GM10266 (cell line): Measurements from ENCODE around the gene SRRM2.

ENCODE experiments used
- DNase-seq: peaks from one replicate; pipeline ENCODE4 v3.0.0; 2012; ENCODE audit errors: extremely low spot score
- TF ChIP-seq, protein P1 (sequence below): IDR thresholded peaks from 2 replicates; pipeline ENCODE4 v1.5.1; 2012; ENCODE audit warnings: mild to moderate bottlenecking, low read depth; ENCODE audit not compliant: control insufficient read depth, insufficient read depth; ENCODE audit errors: missing control alignments

The SRRM2 gene

DNA sequence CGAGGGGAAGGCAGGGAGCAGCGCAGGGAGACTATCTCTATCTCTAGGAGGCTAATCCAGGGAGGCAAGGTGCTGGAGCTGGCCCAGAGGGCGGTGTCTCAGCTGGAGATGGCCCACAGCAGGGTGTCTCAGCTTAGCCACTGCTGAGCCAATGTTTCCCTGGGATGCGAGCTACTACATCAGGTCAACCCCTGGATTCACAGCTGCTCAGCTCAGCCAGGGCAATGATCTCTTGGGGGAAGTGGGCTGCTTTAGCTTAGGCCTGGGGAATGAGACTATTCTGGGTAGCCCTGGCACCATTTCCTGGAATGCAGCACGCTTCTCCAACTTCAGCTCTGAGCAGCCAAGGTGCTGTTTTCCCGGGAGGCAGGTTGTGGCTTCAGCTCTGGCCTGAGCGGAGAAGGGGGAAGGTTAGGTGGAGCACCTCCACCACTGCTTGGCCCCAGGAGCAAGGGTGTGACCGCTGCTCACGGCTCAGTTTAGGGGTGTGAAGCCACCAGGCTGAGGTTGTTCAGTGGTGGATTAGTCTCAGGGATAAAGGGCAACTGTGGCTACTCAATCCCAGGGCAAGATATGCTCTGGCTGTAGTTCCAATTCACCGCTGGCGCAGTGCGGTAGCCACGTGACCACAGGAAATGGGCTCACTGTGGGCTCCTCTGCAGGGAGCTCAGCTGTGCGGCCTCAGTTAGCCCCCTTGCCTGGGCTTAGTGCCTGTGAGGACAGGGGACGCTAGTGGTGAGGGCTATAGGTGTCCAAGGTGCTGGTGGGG, 59.4 kb downstream of the SRRM2 start:
- TF ChIP-seq, protein P1, sequence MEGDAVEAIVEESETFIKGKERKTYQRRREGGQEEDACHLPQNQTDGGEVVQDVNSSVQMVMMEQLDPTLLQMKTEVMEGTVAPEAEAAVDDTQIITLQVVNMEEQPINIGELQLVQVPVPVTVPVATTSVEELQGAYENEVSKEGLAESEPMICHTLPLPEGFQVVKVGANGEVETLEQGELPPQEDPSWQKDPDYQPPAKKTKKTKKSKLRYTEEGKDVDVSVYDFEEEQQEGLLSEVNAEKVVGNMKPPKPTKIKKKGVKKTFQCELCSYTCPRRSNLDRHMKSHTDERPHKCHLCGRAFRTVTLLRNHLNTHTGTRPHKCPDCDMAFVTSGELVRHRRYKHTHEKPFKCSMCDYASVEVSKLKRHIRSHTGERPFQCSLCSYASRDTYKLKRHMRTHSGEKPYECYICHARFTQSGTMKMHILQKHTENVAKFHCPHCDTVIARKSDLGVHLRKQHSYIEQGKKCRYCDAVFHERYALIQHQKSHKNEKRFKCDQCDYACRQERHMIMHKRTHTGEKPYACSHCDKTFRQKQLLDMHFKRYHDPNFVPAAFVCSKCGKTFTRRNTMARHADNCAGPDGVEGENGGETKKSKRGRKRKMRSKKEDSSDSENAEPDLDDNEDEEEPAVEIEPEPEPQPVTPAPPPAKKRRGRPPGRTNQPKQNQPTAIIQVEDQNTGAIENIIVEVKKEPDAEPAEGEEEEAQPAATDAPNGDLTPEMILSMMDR = no peak
- no peak for DNase-seq

DNA sequence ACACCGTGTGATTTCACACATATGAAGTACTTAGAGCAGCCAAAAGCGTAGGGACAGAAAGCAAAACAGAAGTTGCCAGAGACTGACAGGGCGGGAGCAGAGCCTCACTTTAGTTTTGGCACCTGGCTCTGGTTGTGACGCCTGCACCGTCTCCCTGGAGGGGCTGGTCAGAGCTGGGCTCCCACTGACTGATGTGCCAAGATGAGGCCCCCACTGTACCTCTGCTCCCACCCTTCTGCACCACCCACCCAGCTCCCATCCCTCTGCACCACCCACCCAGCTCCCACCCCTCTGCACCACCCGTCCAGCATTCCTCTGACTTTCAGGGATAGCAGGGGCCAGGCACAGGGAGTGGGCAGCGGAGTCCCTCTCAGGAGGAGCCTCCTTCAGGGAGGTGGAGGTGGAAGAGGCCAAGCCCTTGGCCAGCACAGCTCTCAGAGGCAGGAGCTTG, 61.4 kb downstream of the SRRM2 start:
- DNase-seq = no peak
- TF ChIP-seq, protein P1 = no peak

DNA sequence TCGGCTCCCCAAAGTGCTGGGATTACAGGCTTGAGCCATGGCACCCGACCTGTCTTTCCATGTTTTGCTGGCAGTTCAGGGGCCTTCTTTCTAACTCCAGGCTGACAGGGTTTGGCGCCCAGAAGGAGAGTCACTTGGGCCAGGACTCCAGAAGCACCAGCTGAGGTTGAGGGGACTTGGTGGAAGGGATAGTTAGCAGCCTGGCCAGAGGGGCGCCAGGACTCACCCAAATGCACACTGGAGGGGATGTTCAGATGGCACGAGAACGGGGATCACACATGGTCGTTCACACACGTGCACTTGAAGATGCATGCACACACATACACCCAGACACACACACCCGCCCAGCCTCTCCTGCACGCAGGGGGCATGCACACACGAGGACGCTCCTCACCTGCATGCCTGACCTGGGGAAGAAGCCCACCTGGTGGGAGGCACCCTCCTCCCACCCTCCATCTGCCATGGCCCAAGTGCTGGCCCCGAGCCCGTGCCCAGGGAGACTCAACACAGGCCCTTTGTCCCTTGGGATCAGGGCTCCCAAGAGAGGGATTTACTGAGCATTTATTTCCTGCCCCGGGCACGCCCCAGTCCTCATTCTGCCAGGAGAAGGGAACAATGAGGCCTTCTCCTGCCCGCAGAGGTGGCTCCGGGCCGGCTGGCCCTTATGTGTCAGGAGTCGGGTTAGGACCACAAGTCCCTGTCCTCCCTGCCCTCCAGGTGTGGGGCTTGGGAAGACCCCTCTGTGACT, 62.3 kb downstream of the SRRM2 start:
- TF ChIP-seq, protein P1 = no peak
- DNase-seq = no peak

DNA sequence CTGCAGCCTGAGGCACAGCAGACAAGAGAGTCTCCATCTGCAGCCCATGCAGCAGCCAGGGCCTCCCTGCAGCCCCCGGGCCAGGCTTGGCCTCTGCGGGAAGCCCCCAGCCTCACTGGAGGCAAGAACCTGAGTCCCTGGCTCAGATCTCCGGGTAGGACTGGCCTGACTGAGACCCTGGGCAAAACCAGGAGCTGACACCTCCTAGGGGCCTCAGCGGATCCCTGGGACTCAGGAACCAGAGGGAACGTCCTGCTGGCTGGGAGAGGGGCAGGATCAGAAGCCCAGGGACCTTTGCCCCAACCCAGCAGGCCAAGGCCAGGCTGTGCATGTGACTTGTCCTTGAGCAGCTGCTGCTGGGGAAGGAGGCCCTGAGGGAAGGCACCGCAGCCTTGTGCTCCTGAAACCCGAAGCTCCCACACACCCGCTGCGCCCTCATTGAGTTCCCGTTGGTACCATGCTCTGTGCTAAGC, 62.9 kb downstream of the SRRM2 start:
- TF ChIP-seq, protein P1 = no peak
- DNase-seq = no peak

DNA sequence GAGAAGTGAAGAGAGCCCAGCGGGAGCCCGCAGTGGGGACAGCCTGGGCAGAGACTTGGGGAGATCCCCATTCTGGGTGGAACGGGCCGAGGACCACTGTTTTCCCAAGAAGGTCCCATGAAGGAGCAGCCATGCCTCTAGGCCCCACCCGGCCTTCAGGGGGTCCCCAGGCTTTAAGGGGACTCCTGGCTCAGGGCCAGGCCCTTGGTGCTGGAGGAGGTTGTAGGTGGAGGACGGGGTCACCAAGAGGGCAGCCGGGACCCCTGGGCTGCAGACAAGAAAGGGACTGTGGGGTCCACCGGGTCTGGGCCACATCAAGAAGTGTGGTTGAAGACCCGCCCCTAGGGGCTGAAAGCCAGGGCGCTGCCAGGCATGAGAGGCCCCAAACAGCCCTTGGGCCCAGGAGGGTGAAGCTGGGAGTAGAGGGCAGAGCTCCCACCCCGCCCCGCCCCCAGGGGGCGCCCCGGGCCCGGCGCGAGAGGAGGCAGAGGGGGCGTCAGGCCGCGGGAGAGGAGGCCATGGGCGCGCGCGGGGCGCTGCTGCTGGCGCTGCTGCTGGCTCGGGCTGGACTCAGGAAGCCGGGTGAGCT, 64.4 kb downstream of the SRRM2 start, which contains the start of gene PRSS21:
PRSS21 (plus strand) TSS at position 487 of the 589 bp plus-strand sequence; CDS start at position 519, 32 bp downstream.
- TF ChIP-seq, protein P1 = no peak
- DNase-seq = no peak

DNA sequence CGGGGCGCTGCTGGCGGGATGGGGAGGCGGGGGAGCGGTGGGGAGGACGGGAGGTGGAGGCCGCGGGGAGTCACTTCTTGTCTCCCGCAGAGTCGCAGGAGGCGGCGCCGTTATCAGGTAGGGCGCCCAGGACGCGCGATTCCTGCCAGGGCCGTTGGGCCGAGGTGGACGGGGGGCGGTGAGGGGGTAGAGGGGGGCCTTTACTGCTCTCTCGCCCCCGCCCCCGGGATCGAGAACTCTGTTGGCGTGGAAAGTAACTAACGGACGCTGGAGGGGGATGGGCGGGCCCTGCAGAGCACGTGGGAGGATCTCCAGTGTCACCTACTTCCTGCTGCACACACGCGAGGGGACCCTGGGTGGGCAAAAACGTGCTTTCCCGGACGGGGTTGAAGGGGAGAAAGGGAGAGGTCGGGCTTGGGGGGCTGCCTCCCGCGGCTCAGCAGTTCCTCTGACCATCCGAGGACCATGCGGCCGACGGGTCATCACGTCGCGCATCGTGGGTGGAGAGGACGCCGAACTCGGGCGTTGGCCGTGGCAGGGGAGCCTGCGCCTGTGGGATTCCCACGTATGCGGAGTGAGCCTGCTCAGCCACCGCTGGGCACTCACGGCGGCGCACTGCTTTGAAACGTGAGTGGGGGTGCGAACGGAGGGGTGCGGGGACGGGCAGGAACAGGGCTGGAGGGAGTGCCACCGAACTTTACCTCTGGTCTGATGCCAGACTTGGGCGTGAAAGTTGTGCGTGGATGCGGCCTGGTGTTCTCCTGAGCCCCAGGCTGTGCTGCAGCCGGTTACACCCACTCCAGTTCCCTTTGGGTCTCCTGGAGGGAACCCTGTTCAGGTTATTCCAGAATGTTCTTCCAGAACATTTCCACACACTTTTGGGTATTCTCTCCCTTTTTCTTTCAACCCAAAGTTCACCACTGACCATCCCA, 65.2 kb downstream of the SRRM2 start:
- TF ChIP-seq, protein P1 = no peak
- no peak for DNase-seq
